A549 (cell line): ENCODE results near the gene PYGB. TPM values are rescaled to one million over a fixed set of nuclear protein-coding genes. Genes with fewer than 3 reads are reported as not detected.

Experiments
- ATAC-seq, 2 experiments: fragments of 200-7000 bp in 1 of 2; fragments of >200 bp in 1 of 2; cut with Nextera tagmentation in 1 of 2; cut with Tn5 transposase in 1 of 2; 3 replicates each; pipeline versions ENCODE4 v1.8.0 to v1.9.1; 2018 to 2020; ENCODE audit warnings: mild to moderate bottlenecking in 1 of 2, moderate library complexity in 1 of 2
- CTCF ChIA-PET: fragments of 300-600 bp; sonication (Branson Sonifier 250); formaldehyde crosslinking; extraction: SDS; loops from one replicate; lab custom pipeline; 2021; ENCODE audit warnings: antibody characterized with exemption, inconsistent platforms; lab: Yijun Ruan, JAX
- POLR2A ChIA-PET: fragments of 350-600 bp; formaldehyde crosslinking; extraction: SDS; loops from one replicate; lab custom pipeline; 2021; ENCODE audit warnings: antibody characterized with exemption, inconsistent platforms; lab: Yijun Ruan, JAX
- DNase-seq, 2 experiments: peaks; one replicate each; pipeline versions ENCODE4 v3.0.0 to v3.0.0-alpha.2; 2011 to 2016; ENCODE audit warnings: low read depth in 1 of 2, low spot score in 1 of 2
- FAIRE-seq: peaks from 2 replicates; lab custom pipeline; 2011; peaks lifted over from hg19 to GRCh38; lab: Jason Lieb, UNC
- H3K27ac ChIP-seq, 2 experiments: fragments of >200 bp; sonication (Bioruptor Twin); formaldehyde crosslinking; 3 replicates each; pipeline ENCODE4 v1.5.1; 2016 to 2017
- H3K4me1 ChIP-seq: fragments of >200 bp; sonication (Bioruptor Twin); formaldehyde crosslinking; 3 replicates; pipeline ENCODE4 v1.6.1; 2016
- H3K4me2 ChIP-seq: fragments of >200 bp; sonication (Bioruptor Twin); formaldehyde crosslinking; 3 replicates; pipeline ENCODE4 v1.6.1; 2016
- H3K4me3 ChIP-seq: fragments of >200 bp; sonication (Bioruptor Twin); formaldehyde crosslinking; 3 replicates; pipeline ENCODE4 v1.5.1; 2016
- H3K9me3 ChIP-seq: fragments of >200 bp; sonication (Bioruptor Twin); formaldehyde crosslinking; 3 replicates; pipeline ENCODE4 v1.6.1; 2016
- CBX2 ChIP-seq: fragments of 200-600 bp; sonication (generic); IDR thresholded peaks from 2 replicates; pipeline ENCODE4 v1.6.1; 2016; ENCODE audit warnings: low read depth, mild to moderate bottlenecking, borderline replicate concordance
- CEBPB ChIP-seq, 2 experiments: fragments of >200 bp in 1 of 2; sonication (Bioruptor Twin) in 1 of 2; formaldehyde crosslinking in 1 of 2; IDR thresholded peaks; 2 replicates each; pipeline ENCODE4 v1.6.1; 2012 to 2016
- CTCF ChIP-seq: fragments of >200 bp; sonication (Bioruptor Twin); formaldehyde crosslinking; IDR thresholded peaks from 3 replicates; pipeline ENCODE4 v1.5.1; 2016
- EHF ChIP-seq: fragments of 250-450 bp; sonication (Bioruptor Pico); IDR thresholded peaks from 2 replicates; pipeline ENCODE4 v1.5.0; 2020; ENCODE audit warnings: mild to moderate bottlenecking
- EP300 ChIP-seq, 2 experiments: fragments of >200 bp; sonication (Bioruptor Twin); formaldehyde crosslinking; IDR thresholded peaks; 2 replicates in 1 of 2; 3 replicates in 1 of 2; pipeline ENCODE4 v1.6.1; 2016 to 2017
- FOSL2 ChIP-seq, 2 experiments: fragments of 450-650 bp in 1 of 2; fragments of >200 bp in 1 of 2; sonication (Bioruptor Twin) in 1 of 2; formaldehyde crosslinking; IDR thresholded peaks; 2 replicates each; pipeline versions ENCODE4 v1.5.0 to v1.6.1; 2016 to 2020; ENCODE audit warnings: mild to moderate bottlenecking in 1 of 2, moderate library complexity in 1 of 2
- GATA3 ChIP-seq: IDR thresholded peaks from 2 replicates; pipeline ENCODE4 v1.6.1; 2012; ENCODE audit warnings: borderline replicate concordance
- HDAC2 ChIP-seq: fragments of 200-600 bp; sonication (generic); IDR thresholded peaks from 2 replicates; pipeline ENCODE4 v1.6.1; 2016
- HEYL ChIP-seq: fragments of 250-450 bp; sonication (Bioruptor Pico); IDR thresholded peaks from 2 replicates; pipeline ENCODE4 v1.8.0; 2021; ENCODE audit warnings: mild to moderate bottlenecking, moderate library complexity
- HOXA7 ChIP-seq: fragments of 250-450 bp; sonication (Bioruptor Pico); IDR thresholded peaks from 2 replicates; pipeline ENCODE4 v1.5.0; 2020; ENCODE audit warnings: mild to moderate bottlenecking, moderate library complexity
- HOXB5 ChIP-seq: fragments of 250-450 bp; sonication (Bioruptor Pico); IDR thresholded peaks from 2 replicates; pipeline ENCODE4 v1.5.0; 2020; ENCODE audit warnings: mild to moderate bottlenecking, moderate library complexity
- JUN ChIP-seq, 2 experiments: fragments of >200 bp; sonication (Bioruptor Twin); formaldehyde crosslinking; IDR thresholded peaks; 2 replicates in 1 of 2; 3 replicates in 1 of 2; pipeline ENCODE4 v1.6.1; 2016 to 2017
- JUNB ChIP-seq: fragments of >200 bp; sonication (Bioruptor Twin); formaldehyde crosslinking; IDR thresholded peaks from 2 replicates; pipeline ENCODE4 v1.6.1; 2016
- KDM5A ChIP-seq: fragments of 200-600 bp; sonication (generic); IDR thresholded peaks from 2 replicates; pipeline ENCODE4 v1.6.1; 2016; ENCODE audit warnings: antibody characterized with exemption, mild to moderate bottlenecking
- MAFK ChIP-seq: fragments of 450-650 bp; IDR thresholded peaks from 2 replicates; pipeline ENCODE4 v1.6.1; 2014; ENCODE audit not compliant: partially characterized antibody
- MAZ ChIP-seq: fragments of 150-350 bp; IDR thresholded peaks from 2 replicates; pipeline ENCODE4 v1.6.1; 2014; ENCODE audit warnings: antibody characterized with exemption, low read depth, low read length, borderline replicate concordance
- PBX3 ChIP-seq: IDR thresholded peaks from 2 replicates; pipeline ENCODE4 v1.6.1; 2012
- RAD21 ChIP-seq, 2 experiments: fragments of >200 bp in 1 of 2; sonication (Bioruptor Twin) in 1 of 2; formaldehyde crosslinking in 1 of 2; IDR thresholded peaks in 1 of 2; conservative IDR thresholded peaks in 1 of 2; 2 replicates in 1 of 2; 3 replicates in 1 of 2; pipeline ENCODE4 v1.6.1; 2012 to 2018; ENCODE audit warnings: inconsistent platforms in 1 of 2
- RARB ChIP-seq: fragments of 250-450 bp; sonication (Bioruptor Pico); IDR thresholded peaks from 2 replicates; pipeline ENCODE4 v1.8.0; 2021; ENCODE audit warnings: mild to moderate bottlenecking, moderate library complexity
- RNF2 ChIP-seq: fragments of 200-600 bp; sonication (generic); IDR thresholded peaks from 2 replicates; pipeline ENCODE4 v1.6.1; 2016; ENCODE audit warnings: low read depth, mild to moderate bottlenecking, antibody characterized with exemption, moderate library complexity, borderline replicate concordance
- SMC3 ChIP-seq: fragments of >200 bp; sonication (Bioruptor Twin); formaldehyde crosslinking; IDR thresholded peaks from 3 replicates; pipeline ENCODE4 v1.6.1; 2018; ENCODE audit warnings: inconsistent platforms
- TFCP2L1 ChIP-seq: fragments of 250-450 bp; sonication (Bioruptor Pico); IDR thresholded peaks from 2 replicates; pipeline ENCODE4 v1.5.0; 2021; ENCODE audit warnings: mild to moderate bottlenecking
- WGBS: methylation state at CpG from one replicate; pipeline ENCODE4 v1.1.6; 2017; ENCODE audit errors: missing lambda C conversion rate; 5-methylcytosine and 5-hydroxymethylcytosine counted together
- polyA plus RNA-seq, 4 experiments: library from polyadenylated mRNA; depleted of rRNA in 3 of 4; stranded (reverse); fragments of >200 nt; fragmentation: RNase III in 1 of 4; extraction: RNeasy Plus Mini Kit Qiagen cat#74134 plus additional on column Dnase treatment in 1 of 4; gene quantifications; 2 replicates in 3 of 4; 3 replicates in 1 of 4; pipeline ENCODE4 v1.2.3, GENCODE V29; 2011 to 2017
- TF ChIP-seq, protein P1 (sequence below): fragments of 200-600 bp; sonication (generic); IDR thresholded peaks from 2 replicates; pipeline ENCODE4 v1.6.1; 2016; ENCODE audit warnings: antibody characterized with exemption, mild to moderate bottlenecking, moderate library complexity
- TF ChIP-seq, protein P2 (sequence below): IDR thresholded peaks from 2 replicates; pipeline ENCODE4 v1.6.1; 2012
- TF ChIP-seq, protein P3 (sequence below): fragments of 250-450 bp; sonication (Bioruptor Pico); IDR thresholded peaks from 2 replicates; pipeline ENCODE4 v1.5.0; 2021; ENCODE audit warnings: mild to moderate bottlenecking, moderate library complexity, borderline replicate concordance
- TF ChIP-seq, protein P4 (sequence below): fragments of >200 bp; sonication (Bioruptor Twin); formaldehyde crosslinking; IDR thresholded peaks from 3 replicates; pipeline ENCODE4 v1.6.1; 2016
- TF ChIP-seq, protein P5 (sequence below): fragments of 450-650 bp; IDR thresholded peaks from 2 replicates; pipeline ENCODE4 v1.6.1; 2014; ENCODE audit warnings: antibody characterized with exemption

PYGB gene
- polyA plus RNA-seq, 2 of the 4 experiments (the other 2 are of a cell fraction), result 93.2 to 100 TPM

- 17% methylated on average over 6 of the region's 6 CpGs for WGBS
- peak overlapping the region; percentile 26 for H3K4me3 ChIP-seq
- ChIA-PET CTCF (interaction anchor here (0.7 to 5.9 kb wide), 22 partner anchors 9 to 316 kb away, joined by 3 to 65 read pairs (median 4); partner anchors contain the start of genes ABHD12 and PYGB), POLR2A (interaction anchor here (0.9 to 2.0 kb wide), 8 partner anchors 10 to 97 kb away, joined by 3 to 21 read pairs (median 7); partner anchors contain the start of genes ABHD12, GINS1 and PYGB)
- ATAC-seq, result peak; percentile 75 to 87
- peaks cover 71% of the 10 kb centered on the region for H3K4me1 ChIP-seq
- peak; percentile 100 for FAIRE-seq
- H3K9me3 ChIP-seq, result no peaks in the 10 kb centered on the region
- peak overlapping the region; percentile 97 to 98 for H3K27ac ChIP-seq
- peak; percentile 95 to 97 for DNase-seq
- TF ChIP-seq CBX2, result no peak
- TF ChIP-seq MAFK, result peak; percentile 98
- peak; percentile 73; the same call in 1 of the 2 replicates for TF ChIP-seq RARB (CRISPR knock-in tag)
- TF ChIP-seq HEYL, result no peak
- peak; percentile 42 to 54; a peak in 3 of 5 replicates for TF ChIP-seq JUN (IDR thresholded peaks at IDR 0.05)
- 0 out of 4 replicates have a peak, but pooled peaks of 1 of the 2 experiments have one; percentile 57 for TF ChIP-seq CEBPB (IDR thresholded peaks at IDR 0.05)
- TF ChIP-seq MAZ, result no peak
- peak; percentile 65; the same call in 1 of the 2 replicates for TF ChIP-seq HOXA7 (CRISPR knock-in tag)
- peak; percentile 70 to 78; a peak in 2 of 5 replicates for TF ChIP-seq EP300 (IDR thresholded peaks at IDR 0.05)
- peak; percentile 67 for TF ChIP-seq CTCF
- TF ChIP-seq SMC3, result peak; percentile 71
- peak; percentile 85 for TF ChIP-seq GATA3
- TF ChIP-seq PBX3, result peak; percentile 92
- TF ChIP-seq, protein P1, sequence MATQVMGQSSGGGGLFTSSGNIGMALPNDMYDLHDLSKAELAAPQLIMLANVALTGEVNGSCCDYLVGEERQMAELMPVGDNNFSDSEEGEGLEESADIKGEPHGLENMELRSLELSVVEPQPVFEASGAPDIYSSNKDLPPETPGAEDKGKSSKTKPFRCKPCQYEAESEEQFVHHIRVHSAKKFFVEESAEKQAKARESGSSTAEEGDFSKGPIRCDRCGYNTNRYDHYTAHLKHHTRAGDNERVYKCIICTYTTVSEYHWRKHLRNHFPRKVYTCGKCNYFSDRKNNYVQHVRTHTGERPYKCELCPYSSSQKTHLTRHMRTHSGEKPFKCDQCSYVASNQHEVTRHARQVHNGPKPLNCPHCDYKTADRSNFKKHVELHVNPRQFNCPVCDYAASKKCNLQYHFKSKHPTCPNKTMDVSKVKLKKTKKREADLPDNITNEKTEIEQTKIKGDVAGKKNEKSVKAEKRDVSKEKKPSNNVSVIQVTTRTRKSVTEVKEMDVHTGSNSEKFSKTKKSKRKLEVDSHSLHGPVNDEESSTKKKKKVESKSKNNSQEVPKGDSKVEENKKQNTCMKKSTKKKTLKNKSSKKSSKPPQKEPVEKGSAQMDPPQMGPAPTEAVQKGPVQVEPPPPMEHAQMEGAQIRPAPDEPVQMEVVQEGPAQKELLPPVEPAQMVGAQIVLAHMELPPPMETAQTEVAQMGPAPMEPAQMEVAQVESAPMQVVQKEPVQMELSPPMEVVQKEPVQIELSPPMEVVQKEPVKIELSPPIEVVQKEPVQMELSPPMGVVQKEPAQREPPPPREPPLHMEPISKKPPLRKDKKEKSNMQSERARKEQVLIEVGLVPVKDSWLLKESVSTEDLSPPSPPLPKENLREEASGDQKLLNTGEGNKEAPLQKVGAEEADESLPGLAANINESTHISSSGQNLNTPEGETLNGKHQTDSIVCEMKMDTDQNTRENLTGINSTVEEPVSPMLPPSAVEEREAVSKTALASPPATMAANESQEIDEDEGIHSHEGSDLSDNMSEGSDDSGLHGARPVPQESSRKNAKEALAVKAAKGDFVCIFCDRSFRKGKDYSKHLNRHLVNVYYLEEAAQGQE, result no peak
- TF ChIP-seq EHF (CRISPR knock-in tag), result no peak
- TF ChIP-seq, protein P2, sequence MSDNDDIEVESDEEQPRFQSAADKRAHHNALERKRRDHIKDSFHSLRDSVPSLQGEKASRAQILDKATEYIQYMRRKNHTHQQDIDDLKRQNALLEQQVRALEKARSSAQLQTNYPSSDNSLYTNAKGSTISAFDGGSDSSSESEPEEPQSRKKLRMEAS, result peak; percentile 64; the same call in 1 of the 2 replicates
- peak; percentile 81 to 83 for TF ChIP-seq RAD21 (conservative IDR thresholded peaks at IDR 0.05 in 1 of 2, IDR thresholded peaks at IDR 0.05 in 1 of 2)
- no peak for TF ChIP-seq HDAC2
- no peak for TF ChIP-seq RNF2
- peak; percentile 83 for TF ChIP-seq JUNB
- TF ChIP-seq FOSL2 (IDR thresholded peaks at IDR 0.05), result peak; percentile 90
- TF ChIP-seq FOSL2 (CRISPR knock-in tag; IDR thresholded peaks at IDR 0.05), result peak; percentile 97
- TF ChIP-seq, protein P3, sequence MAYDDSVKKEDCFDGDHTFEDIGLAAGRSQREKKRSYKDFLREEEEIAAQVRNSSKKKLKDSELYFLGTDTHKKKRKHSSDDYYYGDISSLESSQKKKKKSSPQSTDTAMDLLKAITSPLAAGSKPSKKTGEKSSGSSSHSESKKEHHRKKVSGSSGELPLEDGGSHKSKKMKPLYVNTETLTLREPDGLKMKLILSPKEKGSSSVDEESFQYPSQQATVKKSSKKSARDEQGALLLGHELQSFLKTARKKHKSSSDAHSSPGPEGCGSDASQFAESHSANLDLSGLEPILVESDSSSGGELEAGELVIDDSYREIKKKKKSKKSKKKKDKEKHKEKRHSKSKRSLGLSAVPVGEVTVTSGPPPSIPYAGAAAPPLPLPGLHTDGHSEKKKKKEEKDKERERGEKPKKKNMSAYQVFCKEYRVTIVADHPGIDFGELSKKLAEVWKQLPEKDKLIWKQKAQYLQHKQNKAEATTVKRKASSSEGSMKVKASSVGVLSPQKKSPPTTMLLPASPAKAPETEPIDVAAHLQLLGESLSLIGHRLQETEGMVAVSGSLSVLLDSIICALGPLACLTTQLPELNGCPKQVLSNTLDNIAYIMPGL (CRISPR knock-in tag), result no peak
- TF ChIP-seq HOXB5 (CRISPR knock-in tag), result no peak
- TF ChIP-seq, protein P4, sequence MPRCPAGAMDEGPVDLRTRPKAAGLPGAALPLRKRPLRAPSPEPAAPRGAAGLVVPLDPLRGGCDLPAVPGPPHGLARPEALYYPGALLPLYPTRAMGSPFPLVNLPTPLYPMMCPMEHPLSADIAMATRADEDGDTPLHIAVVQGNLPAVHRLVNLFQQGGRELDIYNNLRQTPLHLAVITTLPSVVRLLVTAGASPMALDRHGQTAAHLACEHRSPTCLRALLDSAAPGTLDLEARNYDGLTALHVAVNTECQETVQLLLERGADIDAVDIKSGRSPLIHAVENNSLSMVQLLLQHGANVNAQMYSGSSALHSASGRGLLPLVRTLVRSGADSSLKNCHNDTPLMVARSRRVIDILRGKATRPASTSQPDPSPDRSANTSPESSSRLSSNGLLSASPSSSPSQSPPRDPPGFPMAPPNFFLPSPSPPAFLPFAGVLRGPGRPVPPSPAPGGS, result peak; percentile 57; the same call in 1 of the 3 replicates
- TF ChIP-seq, protein P5, sequence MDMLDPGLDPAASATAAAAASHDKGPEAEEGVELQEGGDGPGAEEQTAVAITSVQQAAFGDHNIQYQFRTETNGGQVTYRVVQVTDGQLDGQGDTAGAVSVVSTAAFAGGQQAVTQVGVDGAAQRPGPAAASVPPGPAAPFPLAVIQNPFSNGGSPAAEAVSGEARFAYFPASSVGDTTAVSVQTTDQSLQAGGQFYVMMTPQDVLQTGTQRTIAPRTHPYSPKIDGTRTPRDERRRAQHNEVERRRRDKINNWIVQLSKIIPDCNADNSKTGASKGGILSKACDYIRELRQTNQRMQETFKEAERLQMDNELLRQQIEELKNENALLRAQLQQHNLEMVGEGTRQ, result peak; percentile 14; the same call in 1 of the 2 replicates
- TF ChIP-seq KDM5A, result no peak
- TF ChIP-seq TFCP2L1 (CRISPR knock-in tag), result no peak
- H3K4me2 ChIP-seq, result peak overlapping the region; percentile 94
Observed at GRCh38 chr20:25310268-25310920, 62.5 kb downstream of the PYGB start.
